Measurements from ENCODE around the gene ZNF358.

GRCh38 chr19:7476777-7477494 lies 39.0 kb upstream of the ZNF358 start:
- TF ChIP-seq, protein P1, sequence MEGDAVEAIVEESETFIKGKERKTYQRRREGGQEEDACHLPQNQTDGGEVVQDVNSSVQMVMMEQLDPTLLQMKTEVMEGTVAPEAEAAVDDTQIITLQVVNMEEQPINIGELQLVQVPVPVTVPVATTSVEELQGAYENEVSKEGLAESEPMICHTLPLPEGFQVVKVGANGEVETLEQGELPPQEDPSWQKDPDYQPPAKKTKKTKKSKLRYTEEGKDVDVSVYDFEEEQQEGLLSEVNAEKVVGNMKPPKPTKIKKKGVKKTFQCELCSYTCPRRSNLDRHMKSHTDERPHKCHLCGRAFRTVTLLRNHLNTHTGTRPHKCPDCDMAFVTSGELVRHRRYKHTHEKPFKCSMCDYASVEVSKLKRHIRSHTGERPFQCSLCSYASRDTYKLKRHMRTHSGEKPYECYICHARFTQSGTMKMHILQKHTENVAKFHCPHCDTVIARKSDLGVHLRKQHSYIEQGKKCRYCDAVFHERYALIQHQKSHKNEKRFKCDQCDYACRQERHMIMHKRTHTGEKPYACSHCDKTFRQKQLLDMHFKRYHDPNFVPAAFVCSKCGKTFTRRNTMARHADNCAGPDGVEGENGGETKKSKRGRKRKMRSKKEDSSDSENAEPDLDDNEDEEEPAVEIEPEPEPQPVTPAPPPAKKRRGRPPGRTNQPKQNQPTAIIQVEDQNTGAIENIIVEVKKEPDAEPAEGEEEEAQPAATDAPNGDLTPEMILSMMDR (IDR thresholded peaks at IDR 0.05), result no peak
- no peak for TF ChIP-seq POLR2A (IDR thresholded peaks at IDR 0.05)

Measured in right lobe of liver (tissue), 4 donors.